ENCODE data around the gene SCNN1A.

SCNN1A gene

GRCh38 chr12:6302621-6303020 lies 72.7 kb downstream of the SCNN1A start:
- no peaks in the 10 kb centered on the region for H3K9me3 ChIP-seq
- H3K27ac ChIP-seq: no peak overlapping the region
- H3K4me3 ChIP-seq (ENCODE audit: low read depth in 1 of 2, low read length in 1 of 2): no peak overlapping the region
- TF ChIP-seq, protein P1, sequence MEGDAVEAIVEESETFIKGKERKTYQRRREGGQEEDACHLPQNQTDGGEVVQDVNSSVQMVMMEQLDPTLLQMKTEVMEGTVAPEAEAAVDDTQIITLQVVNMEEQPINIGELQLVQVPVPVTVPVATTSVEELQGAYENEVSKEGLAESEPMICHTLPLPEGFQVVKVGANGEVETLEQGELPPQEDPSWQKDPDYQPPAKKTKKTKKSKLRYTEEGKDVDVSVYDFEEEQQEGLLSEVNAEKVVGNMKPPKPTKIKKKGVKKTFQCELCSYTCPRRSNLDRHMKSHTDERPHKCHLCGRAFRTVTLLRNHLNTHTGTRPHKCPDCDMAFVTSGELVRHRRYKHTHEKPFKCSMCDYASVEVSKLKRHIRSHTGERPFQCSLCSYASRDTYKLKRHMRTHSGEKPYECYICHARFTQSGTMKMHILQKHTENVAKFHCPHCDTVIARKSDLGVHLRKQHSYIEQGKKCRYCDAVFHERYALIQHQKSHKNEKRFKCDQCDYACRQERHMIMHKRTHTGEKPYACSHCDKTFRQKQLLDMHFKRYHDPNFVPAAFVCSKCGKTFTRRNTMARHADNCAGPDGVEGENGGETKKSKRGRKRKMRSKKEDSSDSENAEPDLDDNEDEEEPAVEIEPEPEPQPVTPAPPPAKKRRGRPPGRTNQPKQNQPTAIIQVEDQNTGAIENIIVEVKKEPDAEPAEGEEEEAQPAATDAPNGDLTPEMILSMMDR (IDR thresholded peaks at IDR 0.05): no peak
- H3K4me1 ChIP-seq (ENCODE audit: control insufficient read depth in 1 of 2, insufficient read depth in 1 of 2, low read depth in 1 of 2, low read length in 1 of 2): peaks cover 3 to 5% of the 10 kb centered on the region in 2 experiments
- H3K27me3 ChIP-seq: peaks cover 16% of the 10 kb centered on the region
- no peaks in the 10 kb centered on the region for H3K36me3 ChIP-seq

GRCh38 chr12:6301721-6302120 lies 73.6 kb downstream of the SCNN1A start:
- Histone ChIP-seq H3K9me3 (no peaks in the 10 kb centered on the region), H3K27me3 (peaks cover 16% of the 10 kb centered on the region), H3K36me3 (no peaks in the 10 kb centered on the region), H3K27ac (no peak overlapping the region), H3K4me3 (ENCODE audit: low read depth in 1 of 2, low read length in 1 of 2) (no peak overlapping the region), H3K4me1 (ENCODE audit: control insufficient read depth in 1 of 2, insufficient read depth in 1 of 2, low read depth in 1 of 2, low read length in 1 of 2) (no peaks in the 10 kb centered on the region)
- TF ChIP-seq, protein P1 (IDR thresholded peaks at IDR 0.05): no peak

DNA sequence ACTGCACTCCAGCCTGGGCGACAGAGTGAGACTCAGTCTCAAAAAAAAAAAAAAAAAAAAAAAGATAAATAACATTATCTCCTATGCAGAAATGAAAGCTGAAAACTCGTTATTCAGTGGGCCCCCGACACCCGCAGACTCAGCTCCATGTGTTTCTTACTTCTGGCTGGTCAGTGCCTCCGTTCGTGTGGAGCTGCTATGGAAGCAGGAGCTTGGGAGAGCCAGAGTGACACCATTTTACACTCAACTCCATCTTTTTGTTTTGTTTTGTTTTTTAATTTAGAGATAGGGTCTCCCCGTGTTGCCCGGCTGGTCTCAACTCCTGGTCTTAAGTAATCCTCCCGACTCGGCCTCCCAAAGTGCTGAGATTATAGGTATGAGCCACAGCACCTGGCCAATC lies 78.2 kb downstream of the SCNN1A start:
- no peak overlapping the region for H3K27ac ChIP-seq
- TF ChIP-seq, protein P1 (IDR thresholded peaks at IDR 0.05): no peak
- peaks cover 3% of the 10 kb centered on the region for H3K27me3 ChIP-seq
- no peaks in the 10 kb centered on the region for H3K4me1 ChIP-seq (ENCODE audit: control insufficient read depth in 1 of 2, insufficient read depth in 1 of 2, low read depth in 1 of 2, low read length in 1 of 2)
- H3K9me3 ChIP-seq: no peaks in the 10 kb centered on the region
- no peak overlapping the region for H3K4me3 ChIP-seq (ENCODE audit: low read depth in 1 of 2, low read length in 1 of 2)
- no peaks in the 10 kb centered on the region for H3K36me3 ChIP-seq

Data from neutrophil (primary cell).